Endothelial cell of umbilical vein (primary cell): ENCODE data around the gene DDR2. TPM values are rescaled to one million over a fixed set of nuclear protein-coding genes. Genes with fewer than 3 reads are reported as not detected.

ENCODE experiments used
- BruUV-seq: library from RNA; stranded (reverse); fragments of 400-500 nt; replicated peaks from 2 replicates; lab custom pipeline; 2021; lab: Mats Ljungman, UMichigan
- CTCF ChIA-PET: fragments of 300-600, 350-600 bp; sonication (Branson Sonifier 250); formaldehyde crosslinking; loops from one replicate; lab custom pipeline; 2021; ENCODE audit warnings: antibody characterized with exemption, inconsistent platforms; lab: Charles Lee
- POLR2A ChIA-PET: fragments of 300-600, 350-600 bp; sonication (Branson Sonifier 250); formaldehyde crosslinking; loops from one replicate; lab custom pipeline; 2021; ENCODE audit warnings: antibody characterized with exemption, inconsistent platforms; lab: Charles Lee
- DNase-seq: peaks from one replicate; pipeline ENCODE4 v3.0.0-alpha.2; 2011; ENCODE audit warnings: low read depth, low spot score
- FAIRE-seq: peaks from 2 replicates; lab custom pipeline; 2011; peaks lifted over from hg19 to GRCh38; lab: Jason Lieb, UNC
- H2AFZ ChIP-seq: 2 replicates; pipeline ENCODE4 v1.6.0; 2012; ENCODE audit warnings: low read depth, low read length, control low read depth, inconsistent platforms
- H3K27ac ChIP-seq: 2 replicates; pipeline ENCODE4 v1.5.1; 2011; ENCODE audit warnings: low read depth, mild to moderate bottlenecking, control low read depth, low read length, moderate library complexity; ENCODE audit not compliant: insufficient read depth
- H3K27me3 ChIP-seq, 2 experiments: 2 replicates each; pipeline versions ENCODE4 v1.6.0 to v1.6.1; 2011; ENCODE audit warnings: low read length in 2 of 2, mixed read lengths in 1 of 2; ENCODE audit not compliant: control insufficient read depth in 2 of 2, insufficient read depth in 2 of 2
- H3K36me3 ChIP-seq, 2 experiments: 2 replicates in 1 of 2; 3 replicates in 1 of 2; pipeline ENCODE4 v1.5.1; 2011; ENCODE audit warnings: low read length in 2 of 2, mild to moderate bottlenecking in 1 of 2, moderate library complexity in 1 of 2; ENCODE audit not compliant: control insufficient read depth in 2 of 2, insufficient read depth in 2 of 2; ENCODE audit errors: extremely low read depth in 1 of 2
- H3K4me1 ChIP-seq: 3 replicates; pipeline ENCODE4 v1.5.1; 2011; ENCODE audit warnings: mild to moderate bottlenecking, low read length; ENCODE audit not compliant: control insufficient read depth, insufficient read depth; ENCODE audit errors: extremely low read depth
- H3K4me2 ChIP-seq: 2 replicates; pipeline ENCODE4 v1.6.1; 2011; ENCODE audit warnings: low read length, control low read depth, mixed read lengths; ENCODE audit not compliant: insufficient read depth
- H3K4me3 ChIP-seq, 3 experiments: fragments of 200-600 bp in 1 of 3; sonication (generic), shearing (Covaris generic) in 1 of 3; replicated peaks in 1 of 3; 2 replicates each; pipeline ENCODE4 v1.5.1; 2011 to 2016; ENCODE audit warnings: control low read depth in 3 of 3, low read length in 3 of 3, mild to moderate bottlenecking in 2 of 3, inconsistent platforms in 1 of 3, low read depth in 1 of 3, moderate library complexity in 1 of 3; ENCODE audit not compliant: insufficient read depth in 1 of 3
- H3K79me2 ChIP-seq: 2 replicates; pipeline ENCODE4 v1.6.0; 2012; ENCODE audit warnings: low read length, inconsistent platforms; ENCODE audit not compliant: control insufficient read depth, insufficient read depth
- H3K9ac ChIP-seq: replicated peaks from 2 replicates; pipeline ENCODE3; 2011; ENCODE audit warnings: low read length, control low read depth; ENCODE audit not compliant: insufficient read depth; ENCODE audit errors: extremely low read depth
- H3K9me1 ChIP-seq: replicated peaks from 3 replicates; pipeline ENCODE4 v1.6.0; 2011; ENCODE audit warnings: mild to moderate bottlenecking, low read length; ENCODE audit not compliant: control insufficient read depth, insufficient read depth; ENCODE audit errors: extremely low read depth
- H3K9me3 ChIP-seq: replicated peaks from 2 replicates; pipeline ENCODE4 v1.5.1; 2012; ENCODE audit warnings: low read length, inconsistent platforms; ENCODE audit not compliant: control insufficient read depth, insufficient read depth
- H4K20me1 ChIP-seq: replicated peaks from 2 replicates; pipeline ENCODE3; 2011; ENCODE audit warnings: mild to moderate bottlenecking, low read length; ENCODE audit not compliant: control insufficient read depth, insufficient read depth; ENCODE audit errors: extremely low read depth
- CTCF ChIP-seq, 2 donors: IDR thresholded peaks; 1 replicate in 1 of 2; 2 replicates in 1 of 2; pipeline ENCODE4 v1.5.1; 2011; ENCODE audit warnings: low read length in 2 of 2, mild to moderate bottlenecking in 2 of 2, moderate library complexity in 2 of 2, control low read depth in 1 of 2, inconsistent platforms in 1 of 2, low read depth in 1 of 2; ENCODE audit not compliant: insufficient read depth in 1 of 2; ENCODE audit errors: extremely low read depth in 1 of 2
- EZH2 ChIP-seq: IDR thresholded peaks from 2 replicates; pipeline ENCODE4 v1.6.1; 2012; ENCODE audit warnings: borderline replicate concordance, low read depth, mild to moderate bottlenecking, moderate library complexity, low read length, inconsistent platforms; ENCODE audit not compliant: severe bottlenecking
- FOS ChIP-seq: IDR thresholded peaks from 2 replicates; pipeline ENCODE4 v1.6.1; 2011; ENCODE audit warnings: mild to moderate bottlenecking, low read length, moderate library complexity, borderline replicate concordance; ENCODE audit not compliant: insufficient read depth
- GATA2 ChIP-seq: IDR thresholded peaks from 2 replicates; pipeline ENCODE4 v1.7.0; 2011; ENCODE audit warnings: low read depth, mild to moderate bottlenecking, moderate library complexity, mixed read lengths, low read length; ENCODE audit not compliant: insufficient read length, insufficient read depth
- JUN ChIP-seq: IDR thresholded peaks from 2 replicates; pipeline ENCODE4 v1.6.1; 2011; ENCODE audit warnings: borderline replicate concordance, low read depth; ENCODE audit not compliant: insufficient read length, insufficient read depth
- MAX ChIP-seq: IDR thresholded peaks from 2 replicates; pipeline ENCODE4 v1.6.1; 2011; ENCODE audit not compliant: insufficient read depth, insufficient read length
- MYC ChIP-seq: IDR thresholded peaks from one replicate; pipeline ENCODE4 v1.6.1; 2011; ENCODE audit warnings: mild to moderate bottlenecking, low read depth, low read length
- POLR2A ChIP-seq: IDR thresholded peaks from 2 replicates; pipeline ENCODE4 v1.6.1; 2012; ENCODE audit warnings: low read depth, mild to moderate bottlenecking, control low read depth, low read length
- POLR2AphosphoS5 ChIP-seq: IDR thresholded peaks from 2 replicates; pipeline ENCODE4 v1.6.1; 2012; ENCODE audit warnings: low read depth, mild to moderate bottlenecking, control low read depth, low read length, moderate library complexity; ENCODE audit not compliant: insufficient read depth
- dilution Hi-C: fragments of 300-500 bp; cut with MboI; formaldehyde crosslinking; loops from one replicate; pipeline ENCODE4 v1.15.0; 2019; ENCODE audit warnings: low sequenced_read_pairs; ENCODE audit not compliant: extremely low pct_ligation_motif_present
- intact Hi-C: fragments of 100-400 bp; cut with micrococcal nuclease; formaldehyde crosslinking; loops from one replicate; pipeline ENCODE4 v1.10.0; 2022
- polyA plus RNA-seq, 4 experiments: library from polyadenylated mRNA; depleted of rRNA in 3 of 4; stranded (reverse) in 3 of 4; unstranded in 1 of 4; fragments of >200 nt; gene quantifications; 2 replicates each; pipeline versions ENCODE4 v1.2.1 to v1.2.3, GENCODE V29; 2011 to 2012; ENCODE audit warnings: missing spikeins in 1 of 4
- total RNA-seq: library from RNA; stranded (reverse); gene quantifications from 2 replicates; pipeline ENCODE4 v1.2.3, GENCODE V29; 2021

Gene DDR2
- total and polyA plus RNA-seq, 2 donors (not counting 3 experiments of a cell fraction or from before 2014, with no cell fraction given) = 27.8 to 30.8 TPM

- dilution Hi-C loops (no loop called here), intact Hi-C loops (loop anchor here (2.0 kb wide), 2 partner anchors 57 to 67 kb away; partner anchors contain the start of gene DDR2)
- TF ChIP-seq POLR2A = no peak
- TF ChIP-seq CTCF (IDR thresholded peaks at IDR 0.05; ENCODE audit: extremely low read depth in 1 of 2, insufficient read depth in 1 of 2, low read depth in 1 of 2, low read length in 2 of 2) = no peak
- no peak for TF ChIP-seq POLR2AphosphoS5
- no peak for TF ChIP-seq MYC
- TF ChIP-seq MAX = no peak
- TF ChIP-seq EZH2 = no peak
- TF ChIP-seq FOS = no peak
- no peak for TF ChIP-seq JUN
- no peak for TF ChIP-seq GATA2
- H3K27ac ChIP-seq = peak overlapping the region; percentile 64
- peak; percentile 54 for DNase-seq
- FAIRE-seq = no peak
- no peaks in the 10 kb centered on the region for H3K36me3 ChIP-seq
- H3K27me3 ChIP-seq = no peaks in the 10 kb centered on the region
- H2AFZ ChIP-seq = peak overlapping the region; percentile 36
- H3K79me2 ChIP-seq = peaks cover 6% of the 10 kb centered on the region
- ChIA-PET POLR2A (interaction anchor here (0.7 to 1.3 kb wide), 4 partner anchors 14 to 184 kb away, joined by 3 to 5 read pairs (median 3); partner anchors contain the start of gene DDR2), CTCF (interaction anchor here (0.8 to 4.5 kb wide), 11 partner anchors 9 to 110 kb away, joined by 3 to 20 read pairs (median 4); no protein-coding TSS in a partner anchor)
- H3K9me1 ChIP-seq = no peaks in the 10 kb centered on the region
- H3K4me2 ChIP-seq = peak overlapping the region; percentile 54
- H3K4me3 ChIP-seq = no peak overlapping the region
- peaks cover 29% of the 10 kb centered on the region for H3K4me1 ChIP-seq
- BruUV-seq = no TSS peak
- H3K9ac ChIP-seq = peak overlapping the region; percentile 26
- no peaks in the 10 kb centered on the region for H3K9me3 ChIP-seq
- H4K20me1 ChIP-seq = no peaks in the 10 kb centered on the region
These were observed 57.7 kb downstream of the DDR2 start for GRCh38 chr1:162689745-162690671.
